HL-60 (cell line): ENCODE results near the gene TUBA1A.

ENCODE experiments used
- DNase-seq, 2 experiments: peaks; one replicate each; pipeline ENCODE4 v3.0.0-alpha.2; 2010 to 2020; ENCODE audit warnings: low read depth in 1 of 2, low spot score in 1 of 2
- H3K27ac ChIP-seq: fragments of 250-450 bp; sonication (Bioruptor Pico); replicated peaks from 2 replicates; pipeline ENCODE4 v1.5.1; 2020; ENCODE audit warnings: mild to moderate bottlenecking, moderate library complexity
- H3K27me3 ChIP-seq: fragments of 250-450 bp; sonication (Bioruptor Pico); 2 replicates; pipeline ENCODE4 v1.5.1; 2021; ENCODE audit warnings: mild to moderate bottlenecking, moderate library complexity; ENCODE audit not compliant: insufficient read depth, poor library complexity, severe bottlenecking
- H3K4me3 ChIP-seq: replicated peaks from 2 replicates; pipeline ENCODE4 v1.5.1; 2011; ENCODE audit warnings: mild to moderate bottlenecking, control low read depth, low read length; ENCODE audit not compliant: insufficient read depth
- CTCF ChIP-seq: IDR thresholded peaks from one replicate; pipeline ENCODE4 v1.5.1; 2011; ENCODE audit warnings: low read length, control low read depth, inconsistent platforms; ENCODE audit not compliant: insufficient read depth
- GABPA ChIP-seq: IDR thresholded peaks from 2 replicates; pipeline ENCODE4 v1.6.1; 2012; ENCODE audit warnings: low read depth
- POLR2AphosphoS5 ChIP-seq: IDR thresholded peaks from 2 replicates; pipeline ENCODE4 v1.6.1; 2012; ENCODE audit warnings: low read depth
- REST ChIP-seq: IDR thresholded peaks from 2 replicates; pipeline ENCODE4 v1.6.1; 2012; ENCODE audit warnings: low read depth; ENCODE audit not compliant: insufficient replicate concordance
- SPI1 ChIP-seq: IDR thresholded peaks from 2 replicates; pipeline ENCODE4 v1.6.1; 2012; ENCODE audit warnings: low read depth, mild to moderate bottlenecking, borderline replicate concordance
- long read RNA-seq: library from polyadenylated mRNA; unstranded; transcript quantifications from one replicate; pipeline ENCODE4 v2.0.0, GENCODE V29; 2020

Gene TUBA1A
- long read RNA-seq, transcript TUBA1A-202 (4 exons, 1,915 nt), result major isoform, 391 of 420 reads
- long read RNA-seq, transcript TUBA1A-207 (3 exons, 1,384 nt), result minor isoform, 5 of 420 reads
- long read RNA-seq, transcript TUBA1A-201 (4 exons, 1,887 nt), result minor isoform, 15 of 420 reads
- long read RNA-seq, partial matches to known transcripts, result 1 of 420 reads
- long read RNA-seq, other reads (novel, unspliced or antisense), result 6 of 420 reads

- peak; percentile 85 to 91 for DNase-seq
- Histone ChIP-seq H3K27me3 (no peaks in the 10 kb centered on the region), H3K4me3 (peak within 1 kb of the TSS; percentile 94), H3K27ac (peak within 1 kb of the TSS; percentile 86)
- TF ChIP-seq SPI1 (no peak), REST (peak; percentile 46), POLR2AphosphoS5 (peak; percentile 92)
Observed at GRCh38 chr12:49188916-49189367, at the start of gene TUBA1A. Gene TUBA1A (minus strand): TSS chr12:49189080. CDS start chr12:49188979, 101 bp downstream.

GRCh38 chr12:49236423-49236822 lies 47.5 kb upstream of the TUBA1A start:
- DNase-seq, result peak in 1 of 2 experiments; percentile 45

GRCh38 chr12:49233842-49234526 lies 45.1 kb upstream of the TUBA1A start:
- peak overlapping the region; percentile 35 for H3K4me3 ChIP-seq
- H3K27ac ChIP-seq, result peak overlapping the region; percentile 97
- peak; percentile 99 for DNase-seq
- TF ChIP-seq REST (peak; percentile 56), GABPA (no peak), SPI1 (peak; percentile 99)
- no peaks in the 10 kb centered on the region for H3K27me3 ChIP-seq

More at GRCh38 chr12:49236423-49236822, 47.5 kb upstream of the TUBA1A start:
- TF ChIP-seq GABPA (no peak), POLR2AphosphoS5 (no peak), REST (no peak), CTCF (no peak), SPI1 (no peak)
- H3K27ac ChIP-seq, result no peak overlapping the region
- H3K4me3 ChIP-seq, result no peak overlapping the region
- H3K27me3 ChIP-seq, result no peaks in the 10 kb centered on the region
